Cardiac muscle cell (in vitro differentiated cells and primary cell): ENCODE results near the gene FNIP2. TPM values are rescaled to one million over a fixed set of nuclear protein-coding genes. Genes with fewer than 3 reads are reported as not detected.
A peak's percentile ranks its signal among the peaks of the same experiment; 100 is the strongest.

Experiments used
- DNase-seq, 2 donors: peaks; one replicate each; pipeline versions ENCODE4 v3.0.0 to v3.0.0-alpha.2; 2010 to 2017; ENCODE audit warnings: low read depth in 1 of 2, low spot score in 1 of 2
- H3K27ac ChIP-seq: fragments of 200-600 bp; sonication (generic); 2 replicates; pipeline ENCODE4 v1.5.1; 2016
- H3K27me3 ChIP-seq: fragments of 200-600 bp; sonication (generic); 2 replicates; pipeline ENCODE4 v1.6.0; 2016; ENCODE audit warnings: control low read depth
- H3K36me3 ChIP-seq: fragments of 200-600 bp; sonication (generic); 2 replicates; pipeline ENCODE4 v1.5.1; 2016; ENCODE audit warnings: control low read depth
- H3K4me1 ChIP-seq: fragments of 200-600 bp; sonication (generic); 2 replicates; pipeline ENCODE4 v1.8.1; 2017; ENCODE audit warnings: low read depth, mild to moderate bottlenecking, mixed run types
- H3K4me3 ChIP-seq: fragments of 200-600 bp; sonication (generic); 2 replicates; pipeline ENCODE4 v1.5.1; 2016; ENCODE audit warnings: mild to moderate bottlenecking
- H3K9me3 ChIP-seq: fragments of 200-600 bp; sonication (generic); 2 replicates; pipeline ENCODE4 v1.5.1; 2017; ENCODE audit warnings: low read depth, mild to moderate bottlenecking, control low read depth
- polyA plus RNA-seq: library from polyadenylated mRNA; unstranded; fragments of >200 nt; fragmentation: Nextera tagmentation; extraction: Ambion mirVana; gene quantifications from 2 replicates; pipeline ENCODE4 v1.2.1, GENCODE V29; 2016
- total RNA-seq: library from RNA; depleted of rRNA; stranded (reverse); fragments of >200 nt; gene quantifications from 2 replicates; pipeline ENCODE4 v1.2.3, GENCODE V29; 2016
- TF ChIP-seq, protein P1 (sequence below): IDR thresholded peaks from 2 replicates; pipeline ENCODE4 v1.5.1; 2012; ENCODE audit warnings: low read depth, mild to moderate bottlenecking, low read length

FNIP2 gene
- total and polyA plus RNA-seq, 2 experiments from 2014 or later = 29.9 to 74.4 TPM

DNA sequence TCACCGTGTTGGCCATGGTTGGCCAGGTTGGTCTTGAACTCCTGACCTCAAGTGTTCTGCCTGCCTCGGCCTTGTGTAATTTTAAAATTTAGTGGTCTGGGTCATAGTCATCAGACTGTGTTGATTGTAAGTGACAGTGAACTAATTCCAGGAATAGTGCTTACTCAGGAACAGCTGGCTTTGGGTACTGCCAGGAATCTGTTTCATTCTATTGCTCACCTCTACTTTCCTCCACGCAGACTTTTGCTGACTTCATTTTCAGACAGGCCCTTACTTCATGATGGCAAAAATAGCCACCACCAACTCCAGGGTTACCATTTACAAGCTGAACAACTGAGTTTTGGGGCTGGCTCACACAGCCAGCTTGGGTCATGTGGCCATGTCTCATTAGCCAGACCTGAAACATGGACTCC lies 54.6 kb downstream of the FNIP2 start:
- H3K27ac ChIP-seq = peak overlapping the region; percentile 87

DNA sequence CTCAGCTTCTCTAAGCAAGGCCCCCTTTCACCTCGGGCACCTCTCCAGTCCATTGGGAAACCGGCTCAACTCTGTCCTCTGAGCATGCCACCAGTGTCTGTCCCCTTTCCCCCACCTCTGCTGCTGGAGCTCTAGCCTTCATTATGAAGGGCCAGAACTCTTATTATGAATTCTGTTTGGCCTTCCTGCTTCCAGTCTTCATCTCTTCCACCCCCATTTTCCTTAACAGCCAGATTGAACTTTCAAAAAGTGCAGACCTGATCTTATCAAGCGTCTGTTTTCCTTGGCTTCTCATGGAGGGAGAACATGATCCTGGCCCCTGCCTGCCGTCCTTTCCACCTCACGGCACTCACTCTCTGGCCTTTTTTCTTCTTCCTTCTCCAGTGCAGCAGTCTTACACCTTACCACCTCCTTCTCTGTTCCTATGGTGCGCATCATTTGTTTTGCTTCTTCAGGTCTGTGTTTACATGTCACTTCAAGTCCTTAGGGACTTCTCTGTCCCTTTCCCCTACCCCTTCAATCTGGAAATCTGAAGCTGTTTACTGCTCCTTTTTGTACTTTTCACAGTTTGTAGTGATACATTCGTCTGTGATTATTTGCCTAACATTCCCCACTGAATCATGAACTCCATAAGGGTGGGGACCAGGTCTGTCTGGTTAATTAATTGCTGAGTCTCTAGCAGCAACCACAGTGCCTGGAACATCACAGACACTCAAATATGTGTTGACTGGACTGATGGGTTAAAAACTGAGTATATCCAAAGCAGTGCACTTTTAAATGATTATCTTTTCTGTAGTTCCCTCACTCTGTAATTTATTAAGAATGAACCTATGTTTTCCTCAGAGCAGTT lies 55.8 kb downstream of the FNIP2 start:
- no peaks in the 10 kb centered on the region for H3K27me3 ChIP-seq
- H3K9me3 ChIP-seq = no peaks in the 10 kb centered on the region
- H3K4me3 ChIP-seq = no peak overlapping the region
- H3K27ac ChIP-seq = peak overlapping the region; percentile 87
- TF ChIP-seq, protein P1, sequence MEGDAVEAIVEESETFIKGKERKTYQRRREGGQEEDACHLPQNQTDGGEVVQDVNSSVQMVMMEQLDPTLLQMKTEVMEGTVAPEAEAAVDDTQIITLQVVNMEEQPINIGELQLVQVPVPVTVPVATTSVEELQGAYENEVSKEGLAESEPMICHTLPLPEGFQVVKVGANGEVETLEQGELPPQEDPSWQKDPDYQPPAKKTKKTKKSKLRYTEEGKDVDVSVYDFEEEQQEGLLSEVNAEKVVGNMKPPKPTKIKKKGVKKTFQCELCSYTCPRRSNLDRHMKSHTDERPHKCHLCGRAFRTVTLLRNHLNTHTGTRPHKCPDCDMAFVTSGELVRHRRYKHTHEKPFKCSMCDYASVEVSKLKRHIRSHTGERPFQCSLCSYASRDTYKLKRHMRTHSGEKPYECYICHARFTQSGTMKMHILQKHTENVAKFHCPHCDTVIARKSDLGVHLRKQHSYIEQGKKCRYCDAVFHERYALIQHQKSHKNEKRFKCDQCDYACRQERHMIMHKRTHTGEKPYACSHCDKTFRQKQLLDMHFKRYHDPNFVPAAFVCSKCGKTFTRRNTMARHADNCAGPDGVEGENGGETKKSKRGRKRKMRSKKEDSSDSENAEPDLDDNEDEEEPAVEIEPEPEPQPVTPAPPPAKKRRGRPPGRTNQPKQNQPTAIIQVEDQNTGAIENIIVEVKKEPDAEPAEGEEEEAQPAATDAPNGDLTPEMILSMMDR = no peak
- DNase-seq = peak; percentile 37 to 59
- no peaks in the 10 kb centered on the region for H3K36me3 ChIP-seq
- H3K4me1 ChIP-seq = peaks cover 69% of the 10 kb centered on the region

More for the DNA sequence above, 54.6 kb downstream of the FNIP2 start:
- Histone ChIP-seq H3K9me3 (no peaks in the 10 kb centered on the region), H3K36me3 (no peaks in the 10 kb centered on the region), H3K4me1 (peaks cover 81% of the 10 kb centered on the region), H3K27me3 (no peaks in the 10 kb centered on the region), H3K4me3 (no peak overlapping the region)
- TF ChIP-seq, protein P1 = no peak
- DNase-seq = peak in 1 of 2 donors; percentile 36

DNA sequence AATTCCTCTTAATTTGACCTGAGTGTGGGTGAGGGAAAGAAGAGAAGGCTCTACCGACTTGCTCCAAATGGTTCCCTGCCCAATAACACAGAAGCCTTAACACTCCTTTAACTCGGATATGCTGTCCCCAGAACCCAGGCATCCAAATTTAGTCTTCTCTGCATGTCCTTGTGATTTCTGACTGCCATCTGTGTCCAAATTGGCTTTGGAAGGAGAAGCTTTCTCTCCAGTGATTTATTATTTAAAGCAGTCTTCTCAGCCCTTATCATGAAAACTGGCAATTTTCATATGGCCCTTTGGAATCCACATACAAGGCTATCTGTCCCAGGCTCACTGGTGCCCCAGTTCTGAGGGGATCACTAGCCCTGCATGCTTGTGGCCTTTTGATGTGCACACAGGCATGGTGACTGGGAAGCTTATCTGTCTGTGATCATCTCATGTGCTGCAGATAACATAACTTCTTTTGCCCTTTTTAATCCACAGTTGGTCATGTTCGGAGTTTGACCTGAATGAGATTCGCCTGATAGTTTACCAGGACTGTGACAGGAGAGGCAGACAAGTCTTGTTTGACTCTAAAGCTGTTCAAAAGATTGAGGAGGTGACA lies 56.7 kb downstream of the FNIP2 start:
- H3K4me1 ChIP-seq = peaks cover 62% of the 10 kb centered on the region
- TF ChIP-seq, protein P1 = no peak
- no peak overlapping the region for H3K4me3 ChIP-seq
- no peak for DNase-seq
- no peaks in the 10 kb centered on the region for H3K9me3 ChIP-seq
- H3K27ac ChIP-seq = peak overlapping the region; percentile 87
- H3K36me3 ChIP-seq = no peaks in the 10 kb centered on the region
- H3K27me3 ChIP-seq = no peaks in the 10 kb centered on the region

DNA sequence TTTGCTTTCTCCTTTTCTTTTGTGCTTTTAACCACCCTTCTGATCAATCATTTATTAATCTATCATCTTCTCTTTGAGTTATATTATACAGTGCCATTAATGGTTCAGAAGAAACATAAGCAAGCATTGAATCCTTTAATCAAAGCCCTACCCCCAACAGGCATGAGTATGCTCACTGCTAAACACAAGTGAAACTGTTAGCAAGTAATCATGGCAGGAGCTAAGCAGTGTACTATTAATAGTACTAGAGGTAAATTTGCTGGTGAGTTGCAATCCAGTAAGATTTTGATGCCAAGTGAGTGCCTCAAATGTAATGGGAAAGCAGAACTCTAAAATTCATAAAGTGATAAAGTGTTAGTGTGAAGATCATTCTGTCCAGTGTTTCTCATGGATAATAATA lies 57.2 kb downstream of the FNIP2 start:
- Histone ChIP-seq H3K9me3 (no peaks in the 10 kb centered on the region), H3K27me3 (no peaks in the 10 kb centered on the region), H3K4me1 (peaks cover 57% of the 10 kb centered on the region), H3K36me3 (no peaks in the 10 kb centered on the region), H3K4me3 (no peak overlapping the region), H3K27ac (peak overlapping the region; percentile 87)
- TF ChIP-seq, protein P1 = no peak
- DNase-seq = peak in 1 of 2 donors; percentile 56

DNA sequence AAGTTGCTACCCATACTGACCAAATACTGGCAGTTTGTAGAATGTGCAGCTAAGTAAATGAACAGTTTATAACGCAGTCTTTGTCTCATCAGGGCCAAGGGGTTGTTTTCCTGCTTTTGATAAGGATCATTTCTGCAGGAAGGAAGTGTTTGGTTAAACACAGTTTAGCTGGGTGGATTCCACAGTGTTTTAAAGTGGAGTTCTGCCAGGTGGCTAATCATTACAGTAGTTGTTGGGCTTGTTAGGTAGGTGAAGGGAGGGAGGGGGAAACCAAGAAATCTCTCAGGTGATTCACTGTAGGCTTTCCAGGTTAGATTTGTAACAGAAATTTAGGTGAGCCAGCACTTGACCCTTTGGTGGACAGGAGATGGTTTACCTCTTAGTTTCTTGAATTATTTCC lies 58.1 kb downstream of the FNIP2 start:
- DNase-seq = no peak
- TF ChIP-seq, protein P1 = no peak
- Histone ChIP-seq H3K9me3 (no peaks in the 10 kb centered on the region), H3K27ac (peak overlapping the region; percentile 87), H3K27me3 (no peaks in the 10 kb centered on the region), H3K4me3 (no peak overlapping the region), H3K36me3 (peaks cover 6% of the 10 kb centered on the region), H3K4me1 (peaks cover 51% of the 10 kb centered on the region)
